HCT116 (cell line): Measurements from ENCODE around the gene MYLK4. TPM values are rescaled to one million over a fixed set of nuclear protein-coding genes. Genes with fewer than 3 reads are reported as not detected.

Experiments
- ATAC-seq: fragments of 200-7000 bp; cut with Tn5 transposase; 2 replicates; pipeline ENCODE4 v1.9.1; 2020; ENCODE audit warnings: mild to moderate bottlenecking, moderate library complexity
- BruUV-seq: library from RNA; stranded (reverse); fragments of 400-500 nt; replicated peaks from 2 replicates; lab custom pipeline; 2021; lab: Mats Ljungman, UMichigan
- CTCF ChIA-PET: fragments of 300-600 bp; sonication (Branson Sonifier 250); formaldehyde crosslinking; loops from one replicate; lab custom pipeline; 2021; ENCODE audit warnings: antibody characterized with exemption; lab: Charles Lee
- POLR2A ChIA-PET: fragments of 300-600, 350-600 bp; sonication (Branson Sonifier 250); formaldehyde crosslinking; loops from one replicate; lab custom pipeline; 2021; ENCODE audit warnings: antibody characterized with exemption; lab: Charles Lee
- RAD21 ChIA-PET, 2 experiments: fragments of 300-600 bp; sonication (Branson Sonifier 250); formaldehyde crosslinking; loops; one replicate each; lab custom pipeline; 2023; ENCODE audit warnings: low total read pairs in 2 of 2; ENCODE audit not compliant: uncharacterized antibody in 2 of 2, unreplicated experiment in 2 of 2, low non-redundant PET in 1 of 2; lab: Charles Lee
- DNase-seq: peaks from one replicate; pipeline ENCODE4 v3.0.0-alpha.2; 2010; ENCODE audit warnings: low read depth, low spot score
- H2AFZ ChIP-seq: fragments of 200-600 bp; shearing (Covaris generic), sonication (generic); 2 replicates; pipeline ENCODE4 v1.6.1; 2017; ENCODE audit warnings: low read depth, mixed run types, mixed read lengths, antibody characterized with exemption, low read length; ENCODE audit not compliant: poor library complexity, severe bottlenecking
- H3K27ac ChIP-seq: 2 replicates; pipeline ENCODE4 v1.5.1; 2012; ENCODE audit warnings: low read depth, low read length
- H3K27me3 ChIP-seq: fragments of 200-600 bp; sonication (generic); 2 replicates; pipeline ENCODE4 v1.6.1; 2016; ENCODE audit warnings: mixed run types, low read length, mixed read lengths; ENCODE audit not compliant: insufficient read depth
- H3K36me3 ChIP-seq, 2 experiments: fragments of 200-500 bp in 1 of 2; fragments of 200-600 bp in 1 of 2; sonication (Bioruptor generic) in 1 of 2; sonication (generic) in 1 of 2; 2 replicates each; pipeline versions ENCODE4 v1.5.1 to v1.6.1; 2014 to 2016; ENCODE audit warnings: low read length in 2 of 2, inconsistent platforms in 1 of 2, mixed read lengths in 1 of 2, mixed run types in 1 of 2; ENCODE audit not compliant: insufficient read depth in 2 of 2, control insufficient read depth in 1 of 2
- H3K4me1 ChIP-seq, 2 experiments: fragments of 200-600 bp in 1 of 2; sonication (generic) in 1 of 2; 2 replicates each; pipeline versions ENCODE4 v1.5.1 to v1.6.1; 2012 to 2017; ENCODE audit warnings: low read length in 2 of 2, inconsistent platforms in 1 of 2, mild to moderate bottlenecking in 1 of 2, mixed read lengths in 1 of 2, mixed run types in 1 of 2, moderate library complexity in 1 of 2; ENCODE audit not compliant: insufficient read depth in 2 of 2, control insufficient read depth in 1 of 2
- H3K4me2 ChIP-seq: fragments of 200-600 bp; sonication (generic); 2 replicates; pipeline ENCODE4 v1.6.1; 2017; ENCODE audit warnings: mixed run types, low read length, mixed read lengths
- H3K4me3 ChIP-seq, 2 experiments: fragments of 200-600 bp in 1 of 2; sonication (generic) in 1 of 2; replicated peaks in 1 of 2; 2 replicates each; pipeline ENCODE4 v1.5.1; 2011 to 2016; ENCODE audit warnings: low read length in 2 of 2, control low read depth in 1 of 2, low read depth in 1 of 2, mild to moderate bottlenecking in 1 of 2, mixed read lengths in 1 of 2, mixed run types in 1 of 2
- H3K79me2 ChIP-seq: fragments of 200-600 bp; sonication (generic); 2 replicates; pipeline ENCODE4 v1.6.1; 2017; ENCODE audit warnings: mild to moderate bottlenecking, mixed run types, low read length, moderate library complexity, mixed read lengths; ENCODE audit not compliant: insufficient read depth
- H3K9ac ChIP-seq: fragments of 200-600 bp; sonication (generic); 2 replicates; pipeline ENCODE4 v1.6.1; 2016; ENCODE audit warnings: low read length, mixed read lengths
- H3K9me2 ChIP-seq: fragments of 200-600 bp; sonication (generic), shearing (Covaris generic); 2 replicates; pipeline ENCODE4 v1.6.1; 2017; ENCODE audit warnings: mixed run types, mild to moderate bottlenecking, moderate library complexity; ENCODE audit not compliant: insufficient read depth
- H3K9me3 ChIP-seq, 2 experiments: fragments of 200-500 bp in 1 of 2; fragments of 200-600 bp in 1 of 2; sonication (Bioruptor generic) in 1 of 2; sonication (generic) in 1 of 2; 2 replicates each; pipeline ENCODE4 v1.6.1; 2014 to 2017; ENCODE audit warnings: low read length in 2 of 2, mixed read lengths in 2 of 2, inconsistent platforms in 1 of 2, low read depth in 1 of 2, mild to moderate bottlenecking in 1 of 2, mixed run types in 1 of 2, moderate library complexity in 1 of 2; ENCODE audit not compliant: control insufficient read depth in 1 of 2, insufficient read depth in 1 of 2
- H4K20me1 ChIP-seq: fragments of 200-600 bp; sonication (generic), shearing (Covaris generic); 2 replicates; pipeline ENCODE4 v1.6.1; 2017; ENCODE audit warnings: mixed run types, mild to moderate bottlenecking, moderate library complexity; ENCODE audit not compliant: insufficient read depth
- CEBPB ChIP-seq: IDR thresholded peaks from 2 replicates; pipeline ENCODE4 v1.6.1; 2012; ENCODE audit warnings: low read depth
- EGR1 ChIP-seq: IDR thresholded peaks from 2 replicates; pipeline ENCODE4 v1.6.1; 2012; ENCODE audit warnings: low read depth
- ELF1 ChIP-seq: IDR thresholded peaks from 2 replicates; pipeline ENCODE4 v1.6.1; 2012; ENCODE audit warnings: low read depth, borderline replicate concordance
- MAX ChIP-seq: IDR thresholded peaks from 2 replicates; pipeline ENCODE4 v1.6.1; 2012
- POLR2A ChIP-seq: IDR thresholded peaks from 2 replicates; pipeline ENCODE4 v1.7.0; 2011; ENCODE audit warnings: borderline replicate concordance; ENCODE audit not compliant: insufficient read depth, insufficient read length; ENCODE audit errors: extremely low read depth
- RAD21 ChIP-seq: IDR thresholded peaks from 2 replicates; pipeline ENCODE4 v1.6.1; 2012; ENCODE audit warnings: low read depth, mild to moderate bottlenecking
- intact Hi-C: fragments of 100-400 bp; cut with micrococcal nuclease; formaldehyde crosslinking; loops from 2 replicates; pipeline ENCODE4 v1.10.0; 2022
- total RNA-seq: library from RNA; stranded (reverse); gene quantifications from one replicate; pipeline ENCODE4 v1.2.1, GENCODE V29; 2021; ENCODE audit not compliant: unreplicated experiment

MYLK4 gene
- total RNA-seq, 1 experiment from 2014 or later = 0.27 TPM

GRCh38 chr6:2639896-2640295 is 110.8 kb downstream of the MYLK4 start:
- H3K36me3 ChIP-seq = no peaks in the 10 kb centered on the region
- no peak for ATAC-seq
- no peak overlapping the region for H3K9ac ChIP-seq
- no peaks in the 10 kb centered on the region for H3K9me2 ChIP-seq
- ChIA-PET POLR2A (no interaction called here), RAD21 (no interaction called here), CTCF (no interaction called here)
- no peak for TF ChIP-seq MAX
- intact Hi-C loops = no loop called here
- no peaks in the 10 kb centered on the region for H3K27me3 ChIP-seq
- no peak overlapping the region for H2AFZ ChIP-seq
- no peak overlapping the region for H3K27ac ChIP-seq
- H3K79me2 ChIP-seq = no peaks in the 10 kb centered on the region
- H3K9me3 ChIP-seq = no peaks in the 10 kb centered on the region
- H3K4me2 ChIP-seq = no peak overlapping the region
- peaks cover 2 to 6% of the 10 kb centered on the region in 2 experiments; a peak in 3 of 4 replicates for H3K4me1 ChIP-seq
- DNase-seq = no peak
- H3K4me3 ChIP-seq = no peak overlapping the region
- no peaks in the 10 kb centered on the region for H4K20me1 ChIP-seq
- no TSS peak for BruUV-seq

GRCh38 chr6:2639167-2639566 is 111.6 kb downstream of the MYLK4 start:
- BruUV-seq = no TSS peak
- no peaks in the 10 kb centered on the region for H3K27me3 ChIP-seq
- intact Hi-C loops = no loop called here
- H3K79me2 ChIP-seq = no peaks in the 10 kb centered on the region
- no peak overlapping the region for H3K9ac ChIP-seq
- POLR2A ChIA-PET = no interaction called here
- RAD21 ChIA-PET = no interaction called here
- ATAC-seq (no peak), DNase-seq (no peak)
- no peaks in the 10 kb centered on the region for H4K20me1 ChIP-seq
- CTCF ChIA-PET = no interaction called here
- H3K9me2 ChIP-seq = no peaks in the 10 kb centered on the region
- no peak overlapping the region for H2AFZ ChIP-seq
- no peaks in the 10 kb centered on the region for H3K9me3 ChIP-seq
- TF ChIP-seq MAX = no peak
- TF ChIP-seq ELF1 = no peak
- no peak for TF ChIP-seq POLR2A
- TF ChIP-seq RAD21 = no peak
- no peak for TF ChIP-seq EGR1
- TF ChIP-seq CEBPB = no peak
- peaks cover 3 to 13% of the 10 kb centered on the region in 2 experiments; a peak in 3 of 4 replicates for H3K4me1 ChIP-seq
- no peak overlapping the region for H3K4me3 ChIP-seq
- no peak overlapping the region for H3K4me2 ChIP-seq
- no peak overlapping the region for H3K27ac ChIP-seq
- H3K36me3 ChIP-seq = no peaks in the 10 kb centered on the region
